HCT116 (cell line): ENCODE data around the gene PRAMEF12. TPM values are rescaled to one million over a fixed set of nuclear protein-coding genes. Genes with fewer than 3 reads are reported as not detected.
"Not testable (repeated sequence)": the region's sequence is repeated elsewhere in the genome, so short reads cannot be mapped to it uniquely, and the experiment has no call there.

Experiments
- ATAC-seq: fragments of 200-7000 bp; cut with Tn5 transposase; 2 replicates; pipeline ENCODE4 v1.9.1; 2020; ENCODE audit warnings: mild to moderate bottlenecking, moderate library complexity
- BruUV-seq: library from RNA; stranded (reverse); fragments of 400-500 nt; replicated peaks from 2 replicates; lab custom pipeline; 2021; lab: Mats Ljungman, UMichigan
- CTCF ChIA-PET: fragments of 300-600 bp; sonication (Branson Sonifier 250); formaldehyde crosslinking; loops from one replicate; lab custom pipeline; 2021; ENCODE audit warnings: antibody characterized with exemption; lab: Charles Lee
- POLR2A ChIA-PET: fragments of 300-600, 350-600 bp; sonication (Branson Sonifier 250); formaldehyde crosslinking; loops from one replicate; lab custom pipeline; 2021; ENCODE audit warnings: antibody characterized with exemption; lab: Charles Lee
- RAD21 ChIA-PET, 2 experiments: fragments of 300-600 bp; sonication (Branson Sonifier 250); formaldehyde crosslinking; loops; one replicate each; lab custom pipeline; 2023; ENCODE audit warnings: low total read pairs in 2 of 2; ENCODE audit not compliant: uncharacterized antibody in 2 of 2, unreplicated experiment in 2 of 2, low non-redundant PET in 1 of 2; lab: Charles Lee
- DNase-seq: peaks from one replicate; pipeline ENCODE4 v3.0.0-alpha.2; 2010; ENCODE audit warnings: low read depth, low spot score
- H2AFZ ChIP-seq: fragments of 200-600 bp; shearing (Covaris generic), sonication (generic); 2 replicates; pipeline ENCODE4 v1.6.1; 2017; ENCODE audit warnings: low read depth, mixed run types, mixed read lengths, antibody characterized with exemption, low read length; ENCODE audit not compliant: poor library complexity, severe bottlenecking
- H3K27ac ChIP-seq: 2 replicates; pipeline ENCODE4 v1.5.1; 2012; ENCODE audit warnings: low read depth, low read length
- H3K27me3 ChIP-seq: fragments of 200-600 bp; sonication (generic); 2 replicates; pipeline ENCODE4 v1.6.1; 2016; ENCODE audit warnings: mixed run types, low read length, mixed read lengths; ENCODE audit not compliant: insufficient read depth
- H3K36me3 ChIP-seq, 2 experiments: fragments of 200-500 bp in 1 of 2; fragments of 200-600 bp in 1 of 2; sonication (Bioruptor generic) in 1 of 2; sonication (generic) in 1 of 2; 2 replicates each; pipeline versions ENCODE4 v1.5.1 to v1.6.1; 2014 to 2016; ENCODE audit warnings: low read length in 2 of 2, inconsistent platforms in 1 of 2, mixed read lengths in 1 of 2, mixed run types in 1 of 2; ENCODE audit not compliant: insufficient read depth in 2 of 2, control insufficient read depth in 1 of 2
- H3K4me1 ChIP-seq, 2 experiments: fragments of 200-600 bp in 1 of 2; sonication (generic) in 1 of 2; 2 replicates each; pipeline versions ENCODE4 v1.5.1 to v1.6.1; 2012 to 2017; ENCODE audit warnings: low read length in 2 of 2, inconsistent platforms in 1 of 2, mild to moderate bottlenecking in 1 of 2, mixed read lengths in 1 of 2, mixed run types in 1 of 2, moderate library complexity in 1 of 2; ENCODE audit not compliant: insufficient read depth in 2 of 2, control insufficient read depth in 1 of 2
- H3K4me2 ChIP-seq: fragments of 200-600 bp; sonication (generic); 2 replicates; pipeline ENCODE4 v1.6.1; 2017; ENCODE audit warnings: mixed run types, low read length, mixed read lengths
- H3K4me3 ChIP-seq, 2 experiments: fragments of 200-600 bp in 1 of 2; sonication (generic) in 1 of 2; replicated peaks in 1 of 2; 2 replicates each; pipeline ENCODE4 v1.5.1; 2011 to 2016; ENCODE audit warnings: low read length in 2 of 2, control low read depth in 1 of 2, low read depth in 1 of 2, mild to moderate bottlenecking in 1 of 2, mixed read lengths in 1 of 2, mixed run types in 1 of 2
- H3K79me2 ChIP-seq: fragments of 200-600 bp; sonication (generic); 2 replicates; pipeline ENCODE4 v1.6.1; 2017; ENCODE audit warnings: mild to moderate bottlenecking, mixed run types, low read length, moderate library complexity, mixed read lengths; ENCODE audit not compliant: insufficient read depth
- H3K9ac ChIP-seq: fragments of 200-600 bp; sonication (generic); 2 replicates; pipeline ENCODE4 v1.6.1; 2016; ENCODE audit warnings: low read length, mixed read lengths
- H3K9me2 ChIP-seq: fragments of 200-600 bp; sonication (generic), shearing (Covaris generic); 2 replicates; pipeline ENCODE4 v1.6.1; 2017; ENCODE audit warnings: mixed run types, mild to moderate bottlenecking, moderate library complexity; ENCODE audit not compliant: insufficient read depth
- H3K9me3 ChIP-seq, 2 experiments: fragments of 200-500 bp in 1 of 2; fragments of 200-600 bp in 1 of 2; sonication (Bioruptor generic) in 1 of 2; sonication (generic) in 1 of 2; 2 replicates each; pipeline ENCODE4 v1.6.1; 2014 to 2017; ENCODE audit warnings: low read length in 2 of 2, mixed read lengths in 2 of 2, inconsistent platforms in 1 of 2, low read depth in 1 of 2, mild to moderate bottlenecking in 1 of 2, mixed run types in 1 of 2, moderate library complexity in 1 of 2; ENCODE audit not compliant: control insufficient read depth in 1 of 2, insufficient read depth in 1 of 2
- H4K20me1 ChIP-seq: fragments of 200-600 bp; sonication (generic), shearing (Covaris generic); 2 replicates; pipeline ENCODE4 v1.6.1; 2017; ENCODE audit warnings: mixed run types, mild to moderate bottlenecking, moderate library complexity; ENCODE audit not compliant: insufficient read depth
- JUND ChIP-seq: IDR thresholded peaks from 2 replicates; pipeline ENCODE4 v1.6.1; 2012
- REST ChIP-seq: IDR thresholded peaks from 2 replicates; pipeline ENCODE4 v1.6.1; 2012; ENCODE audit warnings: low read depth
- SIN3A ChIP-seq: IDR thresholded peaks from 2 replicates; pipeline ENCODE4 v1.6.1; 2012; ENCODE audit warnings: low read depth
- SRF ChIP-seq: IDR thresholded peaks from 2 replicates; pipeline ENCODE4 v1.6.1; 2012; ENCODE audit warnings: low read depth
- intact Hi-C: fragments of 100-400 bp; cut with micrococcal nuclease; formaldehyde crosslinking; loops from 2 replicates; pipeline ENCODE4 v1.10.0; 2022
- total RNA-seq: library from RNA; stranded (reverse); gene quantifications from one replicate; pipeline ENCODE4 v1.2.1, GENCODE V29; 2021; ENCODE audit not compliant: unreplicated experiment

Gene PRAMEF12
- total RNA-seq, 1 experiment from 2014 or later: not detected

- no peak for ATAC-seq
- H3K27me3 ChIP-seq: peaks cover 10% of the 10 kb centered on the region; the same call in 1 of the 2 replicates
- no peaks in the 10 kb centered on the region for H3K36me3 ChIP-seq
- H3K4me3 ChIP-seq: no peak overlapping the region
- no peak overlapping the region for H3K27ac ChIP-seq
- POLR2A ChIA-PET: no interaction called here
- H3K4me2 ChIP-seq: no peak overlapping the region
- H3K79me2 ChIP-seq: no peaks in the 10 kb centered on the region
- H2AFZ ChIP-seq: no peak overlapping the region
- H3K4me1 ChIP-seq: no peaks in the 10 kb centered on the region
- no peaks in the 10 kb centered on the region for H4K20me1 ChIP-seq
- DNase-seq: no peak
- H3K9me2 ChIP-seq: no peaks in the 10 kb centered on the region
- intact Hi-C loops: no loop called here
- no peak overlapping the region for H3K9ac ChIP-seq
- peaks cover 0 to 5% of the 10 kb centered on the region in 2 experiments; a peak in 2 of 4 replicates for H3K9me3 ChIP-seq
- TF ChIP-seq JUND (no peak), SIN3A (no peak), SRF (no peak), REST (no peak)
- BruUV-seq: no TSS peak
- RAD21 ChIA-PET: no interaction called here
- CTCF ChIA-PET: no interaction called here
Measured at GRCh38 chr1:12730156-12730555, 43.4 kb upstream of the PRAMEF12 start.

- H3K9me3 ChIP-seq, H3K36me3 ChIP-seq, POLR2A ChIA-PET, BruUV-seq, H2AFZ ChIP-seq, H3K27ac ChIP-seq, H3K79me2 ChIP-seq, H3K4me1 ChIP-seq, H3K4me3 ChIP-seq, H3K4me2 ChIP-seq, CTCF ChIA-PET, RAD21 ChIA-PET, H4K20me1 ChIP-seq, intact Hi-C loops, H3K9ac ChIP-seq, DNase-seq, H3K9me2 ChIP-seq, ATAC-seq: not testable (repeated sequence)
- peaks cover 17% of the 10 kb centered on the region for H3K27me3 ChIP-seq
Measured at GRCh38 chr1:12731084-12731483, 42.5 kb upstream of the PRAMEF12 start.
